Measurements from ENCODE around the gene JAM3. TPM values are rescaled to one million over a fixed set of nuclear protein-coding genes. Genes with fewer than 3 reads are reported as not detected.

JAM3 gene
- total RNA-seq, 2 experiments from 2014 or later, result 8.0 to 9.6 TPM

- no peak for DNase-seq
- H3K27ac Mint-ChIP-seq, result peak overlapping the region; percentile 33
- peaks cover 5% of the 10 kb centered on the region for H3K36me3 Mint-ChIP-seq (ENCODE audit: low read depth)
- CTCF ChIA-PET, result interaction anchor here (0.7 to 1.7 kb wide), 4 partner anchors 18 to 298 kb away, joined by 3 to 4 read pairs (median 4); no protein-coding TSS in a partner anchor
- H3K9me3 Mint-ChIP-seq (ENCODE audit: insufficient read depth), result no peaks in the 10 kb centered on the region
- H3K4me3 Mint-ChIP-seq, result no peak overlapping the region
- peaks cover 80% of the 10 kb centered on the region for H3K4me1 Mint-ChIP-seq (ENCODE audit: low read depth)
- POLR2A ChIA-PET, result no interaction called here
- H3K27me3 Mint-ChIP-seq (ENCODE audit: low read depth), result no peaks in the 10 kb centered on the region
- ATAC-seq, result no peak
Observed at GRCh38 chr11:134032043-134032442, 36.8 kb upstream of the JAM3 start.

- DNase-seq, result peak; percentile 40
- ChIA-PET CTCF (interaction anchor here (0.7 to 3.4 kb wide), 6 partner anchors 12 to 298 kb away, joined by 3 to 18 read pairs (median 4); no protein-coding TSS in a partner anchor), POLR2A (no interaction called here)
- H3K36me3 Mint-ChIP-seq (ENCODE audit: low read depth), result peaks cover 5% of the 10 kb centered on the region
- H3K27me3 Mint-ChIP-seq (ENCODE audit: low read depth), result no peaks in the 10 kb centered on the region
- H3K4me1 Mint-ChIP-seq (ENCODE audit: low read depth), result peaks cover 77% of the 10 kb centered on the region
- no peak overlapping the region for H3K4me3 Mint-ChIP-seq
- peak overlapping the region; percentile 85 for H3K27ac Mint-ChIP-seq
- ATAC-seq, result no peak
- H3K9me3 Mint-ChIP-seq (ENCODE audit: insufficient read depth), result no peaks in the 10 kb centered on the region
Observed at GRCh38 chr11:134032501-134033091, 36.3 kb upstream of the JAM3 start.

GRCh38 chr11:134033276-134033675, 35.6 kb upstream of the JAM3 start:
- H3K4me3 Mint-ChIP-seq, result peak overlapping the region; percentile 5
- ChIA-PET CTCF (interaction anchor here (1.3 to 5.4 kb wide), 9 partner anchors 13 to 106 kb away, joined by 3 to 42 read pairs (median 4); no protein-coding TSS in a partner anchor), POLR2A (no interaction called here)
- H3K4me1 Mint-ChIP-seq (ENCODE audit: low read depth), result peaks cover 77% of the 10 kb centered on the region
- no peaks in the 10 kb centered on the region for H3K27me3 Mint-ChIP-seq (ENCODE audit: low read depth)
- ATAC-seq, result no peak
- no peaks in the 10 kb centered on the region for H3K9me3 Mint-ChIP-seq (ENCODE audit: insufficient read depth)
- H3K27ac Mint-ChIP-seq, result peak overlapping the region; percentile 85
- DNase-seq, result no peak
- peaks cover 5% of the 10 kb centered on the region for H3K36me3 Mint-ChIP-seq (ENCODE audit: low read depth)

- peak overlapping the region; percentile 85 for H3K27ac Mint-ChIP-seq
- H3K4me3 Mint-ChIP-seq, result peak overlapping the region; percentile 56
- peaks cover 5% of the 10 kb centered on the region for H3K36me3 Mint-ChIP-seq (ENCODE audit: low read depth)
- ATAC-seq (peak; percentile 88), DNase-seq (peak; percentile 90)
- CTCF ChIA-PET, result interaction anchor here (0.7 to 5.4 kb wide), 12 partner anchors 10 to 109 kb away, joined by 3 to 42 read pairs (median 4); no protein-coding TSS in a partner anchor
- H3K4me1 Mint-ChIP-seq (ENCODE audit: low read depth), result peaks cover 73% of the 10 kb centered on the region
- H3K9me3 Mint-ChIP-seq (ENCODE audit: insufficient read depth), result no peaks in the 10 kb centered on the region
- no peaks in the 10 kb centered on the region for H3K27me3 Mint-ChIP-seq (ENCODE audit: low read depth)
- POLR2A ChIA-PET, result interaction anchor here (0.6 to 1.9 kb wide), 6 partner anchors 9 to 190 kb away, joined by 3 to 4 read pairs (median 4); partner anchors contain the start of genes NCAPD3 and VPS26B
Observed at GRCh38 chr11:134033696-134034491, 35.0 kb upstream of the JAM3 start.

GRCh38 chr11:134034496-134035381, 34.1 kb upstream of the JAM3 start:
- Mint-ChIP-seq H3K27me3 (ENCODE audit: low read depth) (no peaks in the 10 kb centered on the region), H3K36me3 (ENCODE audit: low read depth) (peaks cover 5% of the 10 kb centered on the region), H3K4me3 (peak overlapping the region; percentile 86), H3K9me3 (ENCODE audit: insufficient read depth) (no peaks in the 10 kb centered on the region), H3K4me1 (ENCODE audit: low read depth) (peaks cover 74% of the 10 kb centered on the region), H3K27ac (peak overlapping the region; percentile 85)
- ChIA-PET POLR2A (interaction anchor here (0.6 to 1.9 kb wide), 8 partner anchors 8 to 189 kb away, joined by 3 to 4 read pairs (median 4); partner anchors contain the start of genes NCAPD3 and VPS26B), CTCF (interaction anchor here (0.7 to 5.4 kb wide), 10 partner anchors 11 to 110 kb away, joined by 3 to 42 read pairs (median 4); no protein-coding TSS in a partner anchor)
- ATAC-seq (no peak), DNase-seq (peak; percentile 39)

- Mint-ChIP-seq H3K4me3 (peak overlapping the region; percentile 86), H3K4me1 (ENCODE audit: low read depth) (peaks cover 66% of the 10 kb centered on the region), H3K27me3 (ENCODE audit: low read depth) (no peaks in the 10 kb centered on the region), H3K9me3 (ENCODE audit: insufficient read depth) (no peaks in the 10 kb centered on the region), H3K36me3 (ENCODE audit: low read depth) (peaks cover 5% of the 10 kb centered on the region), H3K27ac (peak overlapping the region; percentile 90)
- ChIA-PET POLR2A (interaction anchor here (0.5 to 1.7 kb wide), 6 partner anchors 9 to 441 kb away, joined by 3 to 9 read pairs (median 4); partner anchors contain the start of gene IGSF9B), CTCF (interaction anchor here (1.0 to 5.4 kb wide), 5 partner anchors 9 to 109 kb away, joined by 4 to 42 read pairs (median 6); no protein-coding TSS in a partner anchor)
- DNase-seq (peak; percentile 46), ATAC-seq (peak; percentile 32)
Observed at GRCh38 chr11:134036492-134037045, 32.3 kb upstream of the JAM3 start.

- POLR2A ChIA-PET, result interaction anchor here (0.6 to 1.7 kb wide), 6 partner anchors 10 to 200 kb away, joined by 3 to 9 read pairs (median 3); partner anchors contain the start of gene IGSF9B
- H3K4me1 Mint-ChIP-seq (ENCODE audit: low read depth), result peaks cover 61% of the 10 kb centered on the region
Observed at GRCh38 chr11:134037046-134037908, 31.6 kb upstream of the JAM3 start.

GRCh38 chr11:134038897-134039470, 29.9 kb upstream of the JAM3 start:
- DNase-seq (no peak), ATAC-seq (no peak)
- Mint-ChIP-seq H3K4me3 (peak overlapping the region; percentile 5), H3K36me3 (ENCODE audit: low read depth) (peaks cover 5% of the 10 kb centered on the region), H3K27ac (no peak overlapping the region), H3K9me3 (ENCODE audit: insufficient read depth) (no peaks in the 10 kb centered on the region), H3K27me3 (ENCODE audit: low read depth) (no peaks in the 10 kb centered on the region), H3K4me1 (ENCODE audit: low read depth) (peaks cover 49% of the 10 kb centered on the region)
- ChIA-PET CTCF (interaction anchor here (0.7 to 3.4 kb wide), 4 partner anchors 9 to 111 kb away, joined by 3 to 23 read pairs (median 12); no protein-coding TSS in a partner anchor), POLR2A (no interaction called here)

More at GRCh38 chr11:134037046-134037908, 31.6 kb upstream of the JAM3 start:
- ATAC-seq, result peak; percentile 56
- no peaks in the 10 kb centered on the region for H3K27me3 Mint-ChIP-seq (ENCODE audit: low read depth)
- H3K4me3 Mint-ChIP-seq, result peak overlapping the region; percentile 86
- CTCF ChIA-PET, result interaction anchor here (1.0 to 5.4 kb wide), 9 partner anchors 8 to 143 kb away, joined by 3 to 42 read pairs (median 4); no protein-coding TSS in a partner anchor
- DNase-seq, result peak; percentile 72
- H3K9me3 Mint-ChIP-seq (ENCODE audit: insufficient read depth), result no peaks in the 10 kb centered on the region
- H3K36me3 Mint-ChIP-seq (ENCODE audit: low read depth), result peaks cover 5% of the 10 kb centered on the region
- H3K27ac Mint-ChIP-seq, result peak overlapping the region; percentile 90

- Mint-ChIP-seq H3K4me3 (no peak overlapping the region), H3K27ac (no peak overlapping the region), H3K36me3 (ENCODE audit: low read depth) (peaks cover 5% of the 10 kb centered on the region), H3K4me1 (ENCODE audit: low read depth) (peaks cover 40% of the 10 kb centered on the region), H3K27me3 (ENCODE audit: low read depth) (no peaks in the 10 kb centered on the region), H3K9me3 (ENCODE audit: insufficient read depth) (no peaks in the 10 kb centered on the region)
- ChIA-PET CTCF (interaction anchor here (0.7 to 3.4 kb wide), 4 partner anchors 10 to 112 kb away, joined by 3 to 23 read pairs (median 12); no protein-coding TSS in a partner anchor), POLR2A (no interaction called here)
- ATAC-seq, result no peak
- no peak for DNase-seq
Observed at GRCh38 chr11:134039726-134040385, 29.0 kb upstream of the JAM3 start.

All from activated CD8-positive, alpha-beta T cell treated with anti-CD3 and anti-CD28 coated beads, Interleukin-2, amount 10 ng/mL, durations not matched to agents 7 days and 5 days (primary cell).